Measurements from ENCODE around the gene AP1G2.
A peak's percentile ranks its signal among the peaks of the same experiment; 100 is the strongest.

AP1G2 gene

GRCh38 chr14:23568600-23569331 lies 1.2 kb upstream of the AP1G2 start:
- no peak overlapping the region for H3K9ac ChIP-seq (ENCODE audit: low read length)

GRCh38 chr14:23568021-23568599 lies 519 bp upstream of the AP1G2 start:
- no peak overlapping the region for H3K27ac ChIP-seq (ENCODE audit: low read depth, low read length)
- H3K4me1 ChIP-seq (ENCODE audit: insufficient read depth, low read length): peaks cover 6% of the 10 kb centered on the region
- H3K27me3 ChIP-seq (ENCODE audit: control insufficient read depth in 1 of 2, insufficient read depth in 2 of 2, low read length in 2 of 2): peaks cover 0 to 6% of the 10 kb centered on the region in 2 donors
- no peaks in the 10 kb centered on the region for H3K9me3 ChIP-seq (ENCODE audit: low read length)
- H3K36me3 ChIP-seq (ENCODE audit: insufficient read depth, low read length): no peaks in the 10 kb centered on the region
- H3K4me3 ChIP-seq (ENCODE audit: low read depth in 1 of 2, low read length in 2 of 2): peak overlapping the region; percentile 76 to 86
- no peak overlapping the region for H3K9ac ChIP-seq (ENCODE audit: low read length)

More at GRCh38 chr14:23568600-23569331, 1.2 kb upstream of the AP1G2 start:
- Histone ChIP-seq H3K36me3 (ENCODE audit: insufficient read depth, low read length) (no peaks in the 10 kb centered on the region), H3K4me3 (ENCODE audit: low read depth in 1 of 2, low read length in 2 of 2) (no peak overlapping the region), H3K27me3 (ENCODE audit: control insufficient read depth in 1 of 2, insufficient read depth in 2 of 2, low read length in 2 of 2) (peaks cover 0 to 6% of the 10 kb centered on the region in 2 donors), H3K9me3 (ENCODE audit: low read length) (no peaks in the 10 kb centered on the region), H3K4me1 (ENCODE audit: insufficient read depth, low read length) (peaks cover 6% of the 10 kb centered on the region), H3K27ac (ENCODE audit: low read depth, low read length) (no peak overlapping the region)

DNA sequence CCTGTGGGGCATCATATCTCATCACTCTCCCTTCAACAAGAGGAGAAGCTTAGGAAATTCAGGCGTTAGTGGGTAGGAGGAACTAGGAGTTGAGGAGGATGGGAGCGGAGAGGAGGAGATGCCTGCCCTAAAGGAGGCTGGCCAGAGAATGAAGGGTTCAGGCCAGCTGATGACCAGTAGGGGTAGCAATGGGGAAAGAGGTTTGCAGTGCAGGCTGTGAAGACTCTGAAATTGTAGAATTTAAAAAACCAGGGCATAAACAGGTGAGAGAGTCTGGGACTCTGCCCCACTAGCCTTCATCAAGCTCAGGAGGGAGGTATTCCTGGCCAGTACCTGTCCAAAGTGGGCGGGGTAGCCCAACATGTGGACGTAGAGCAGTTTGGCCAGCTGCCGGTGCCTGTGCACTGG lies 809 bp downstream of the AP1G2 start:
- Histone ChIP-seq H3K27me3 (ENCODE audit: control insufficient read depth in 1 of 2, insufficient read depth in 2 of 2, low read length in 2 of 2) (no peaks in the 10 kb centered on the region), H3K9me3 (ENCODE audit: low read length) (no peaks in the 10 kb centered on the region), H3K4me3 (ENCODE audit: low read depth in 1 of 2, low read length in 2 of 2) (peak overlapping the region; percentile 76 to 86), H3K4me1 (ENCODE audit: insufficient read depth, low read length) (peaks cover 6% of the 10 kb centered on the region), H3K27ac (ENCODE audit: low read depth, low read length) (peak overlapping the region; percentile 63), H3K9ac (ENCODE audit: low read length) (peak overlapping the region; percentile 47), H3K36me3 (ENCODE audit: insufficient read depth, low read length) (no peaks in the 10 kb centered on the region)

DNA sequence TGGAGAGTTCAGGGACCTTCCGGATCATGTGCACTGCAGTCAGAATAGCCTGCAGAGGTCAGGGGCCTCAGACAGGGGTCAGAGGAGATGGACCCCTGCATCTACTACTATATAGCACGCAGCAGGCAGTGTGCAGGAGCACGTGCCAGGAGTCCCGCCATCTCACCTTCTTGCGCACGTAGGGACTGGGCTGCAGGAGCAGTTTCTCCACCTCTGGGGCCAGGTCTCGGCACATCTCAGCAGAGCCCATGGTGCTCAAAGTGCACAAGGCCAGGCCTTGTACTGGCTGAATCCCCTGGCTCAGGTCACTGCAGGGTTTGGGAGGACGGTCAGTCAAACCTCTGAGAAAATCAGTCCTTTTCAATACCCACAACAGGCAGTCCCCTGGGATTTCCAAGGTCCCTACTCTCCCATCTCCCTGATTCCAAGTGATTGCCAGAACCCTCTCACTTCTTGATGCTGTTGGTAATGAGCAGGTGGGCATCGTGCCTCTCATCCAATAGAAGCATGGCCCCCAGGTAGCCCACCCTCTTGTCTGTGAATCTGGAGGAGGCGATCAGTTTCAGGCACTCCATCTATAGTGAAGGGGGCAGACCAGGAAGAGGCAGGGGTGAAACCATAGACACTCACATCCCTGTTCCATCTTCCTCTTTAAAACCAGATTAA lies 1.3 kb downstream of the AP1G2 start:
- no peaks in the 10 kb centered on the region for H3K27me3 ChIP-seq (ENCODE audit: control insufficient read depth in 1 of 2, insufficient read depth in 2 of 2, low read length in 2 of 2)
- no peak overlapping the region for H3K4me3 ChIP-seq (ENCODE audit: low read depth in 1 of 2, low read length in 2 of 2)
- peaks cover 6% of the 10 kb centered on the region for H3K4me1 ChIP-seq (ENCODE audit: insufficient read depth, low read length)
- H3K36me3 ChIP-seq (ENCODE audit: insufficient read depth, low read length): no peaks in the 10 kb centered on the region
- H3K9ac ChIP-seq (ENCODE audit: low read length): no peak overlapping the region
- H3K27ac ChIP-seq (ENCODE audit: low read depth, low read length): no peak overlapping the region
- no peaks in the 10 kb centered on the region for H3K9me3 ChIP-seq (ENCODE audit: low read length)

DNA sequence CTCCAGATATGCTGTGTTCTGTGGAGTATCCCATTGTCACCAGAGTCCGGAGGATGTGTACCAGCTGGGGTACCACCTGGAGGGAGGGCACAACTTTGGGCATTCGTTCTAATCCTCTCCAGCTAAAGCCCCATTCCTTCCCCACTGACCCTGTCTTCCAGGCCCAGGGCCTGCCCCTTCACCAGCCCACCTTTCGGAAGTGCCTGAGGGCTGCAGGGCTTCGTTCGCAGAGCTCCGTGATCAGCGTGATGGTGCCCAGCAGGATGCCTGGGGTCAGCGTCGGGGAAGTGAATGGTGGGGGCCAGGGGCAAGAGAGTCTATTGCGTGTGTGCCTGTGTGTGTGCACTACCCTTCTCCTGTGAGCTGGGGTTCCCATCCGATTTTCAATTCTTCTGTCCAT lies 2.0 kb downstream of the AP1G2 start:
- H3K36me3 ChIP-seq (ENCODE audit: insufficient read depth, low read length): no peaks in the 10 kb centered on the region
- H3K9ac ChIP-seq (ENCODE audit: low read length): no peak overlapping the region
- no peaks in the 10 kb centered on the region for H3K9me3 ChIP-seq (ENCODE audit: low read length)
- peaks cover 6% of the 10 kb centered on the region for H3K4me1 ChIP-seq (ENCODE audit: insufficient read depth, low read length)
- no peak overlapping the region for H3K4me3 ChIP-seq (ENCODE audit: low read depth in 1 of 2, low read length in 2 of 2)
- no peaks in the 10 kb centered on the region for H3K27me3 ChIP-seq (ENCODE audit: control insufficient read depth in 1 of 2, insufficient read depth in 2 of 2, low read length in 2 of 2)
- H3K27ac ChIP-seq (ENCODE audit: low read depth, low read length): no peak overlapping the region

DNA sequence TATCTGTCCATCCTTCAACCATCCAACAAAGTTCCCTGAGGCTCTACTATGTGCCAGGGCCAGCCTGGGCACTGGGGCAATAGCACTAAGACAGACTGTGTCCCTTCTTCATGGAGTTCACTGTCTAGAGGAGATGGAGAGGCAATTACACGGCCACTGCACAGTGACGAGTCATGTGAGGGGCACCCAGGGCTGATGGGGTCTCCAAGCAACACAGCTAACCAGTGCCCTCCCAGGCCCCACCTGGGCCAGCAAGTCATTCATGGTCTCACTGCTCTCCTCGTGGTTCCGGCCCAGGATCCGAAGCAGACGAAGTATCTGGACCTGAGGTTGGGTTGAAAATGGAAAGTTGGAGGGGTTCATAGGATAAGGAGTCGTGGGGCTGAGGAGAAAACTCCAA lies 2.7 kb downstream of the AP1G2 start:
- Histone ChIP-seq H3K4me1 (ENCODE audit: insufficient read depth, low read length) (peaks cover 6% of the 10 kb centered on the region), H3K27me3 (ENCODE audit: control insufficient read depth in 1 of 2, insufficient read depth in 2 of 2, low read length in 2 of 2) (no peaks in the 10 kb centered on the region), H3K9me3 (ENCODE audit: low read length) (no peaks in the 10 kb centered on the region), H3K9ac (ENCODE audit: low read length) (no peak overlapping the region), H3K36me3 (ENCODE audit: insufficient read depth, low read length) (peaks cover 4% of the 10 kb centered on the region), H3K27ac (ENCODE audit: low read depth, low read length) (no peak overlapping the region), H3K4me3 (ENCODE audit: low read depth in 1 of 2, low read length in 2 of 2) (no peak overlapping the region)

GRCh38 chr14:23564181-23564812 lies 3.3 kb downstream of the AP1G2 start:
- Histone ChIP-seq H3K36me3 (ENCODE audit: insufficient read depth, low read length) (peaks cover 10% of the 10 kb centered on the region), H3K9me3 (ENCODE audit: low read length) (no peaks in the 10 kb centered on the region), H3K27ac (ENCODE audit: low read depth, low read length) (no peak overlapping the region), H3K27me3 (ENCODE audit: control insufficient read depth in 1 of 2, insufficient read depth in 2 of 2, low read length in 2 of 2) (no peaks in the 10 kb centered on the region), H3K9ac (ENCODE audit: low read length) (no peak overlapping the region), H3K4me1 (ENCODE audit: insufficient read depth, low read length) (peaks cover 6% of the 10 kb centered on the region), H3K4me3 (ENCODE audit: low read depth in 1 of 2, low read length in 2 of 2) (no peak overlapping the region)

- H3K9ac ChIP-seq (ENCODE audit: low read length): no peak overlapping the region
- H3K27ac ChIP-seq (ENCODE audit: low read depth, low read length): no peak overlapping the region
- H3K4me3 ChIP-seq (ENCODE audit: low read depth in 1 of 2, low read length in 2 of 2): no peak overlapping the region
- no peaks in the 10 kb centered on the region for H3K27me3 ChIP-seq (ENCODE audit: control insufficient read depth in 1 of 2, insufficient read depth in 2 of 2, low read length in 2 of 2)
- H3K9me3 ChIP-seq (ENCODE audit: low read length): no peaks in the 10 kb centered on the region
- peaks cover 6% of the 10 kb centered on the region for H3K4me1 ChIP-seq (ENCODE audit: insufficient read depth, low read length)
- peaks cover 17% of the 10 kb centered on the region for H3K36me3 ChIP-seq (ENCODE audit: insufficient read depth, low read length)
Observed at GRCh38 chr14:23563473-23564180, 4.0 kb downstream of the AP1G2 start.

- H3K27me3 ChIP-seq (ENCODE audit: control insufficient read depth in 1 of 2, insufficient read depth in 2 of 2, low read length in 2 of 2): no peaks in the 10 kb centered on the region
- H3K9ac ChIP-seq (ENCODE audit: low read length): no peak overlapping the region
- peaks cover 8% of the 10 kb centered on the region for H3K4me1 ChIP-seq (ENCODE audit: insufficient read depth, low read length)
- no peak overlapping the region for H3K4me3 ChIP-seq (ENCODE audit: low read depth in 1 of 2, low read length in 2 of 2)
- H3K27ac ChIP-seq (ENCODE audit: low read depth, low read length): no peak overlapping the region
- no peaks in the 10 kb centered on the region for H3K9me3 ChIP-seq (ENCODE audit: low read length)
- H3K36me3 ChIP-seq (ENCODE audit: insufficient read depth, low read length): peaks cover 19% of the 10 kb centered on the region
Observed at GRCh38 chr14:23562822-23563472, 4.6 kb downstream of the AP1G2 start.

DNA sequence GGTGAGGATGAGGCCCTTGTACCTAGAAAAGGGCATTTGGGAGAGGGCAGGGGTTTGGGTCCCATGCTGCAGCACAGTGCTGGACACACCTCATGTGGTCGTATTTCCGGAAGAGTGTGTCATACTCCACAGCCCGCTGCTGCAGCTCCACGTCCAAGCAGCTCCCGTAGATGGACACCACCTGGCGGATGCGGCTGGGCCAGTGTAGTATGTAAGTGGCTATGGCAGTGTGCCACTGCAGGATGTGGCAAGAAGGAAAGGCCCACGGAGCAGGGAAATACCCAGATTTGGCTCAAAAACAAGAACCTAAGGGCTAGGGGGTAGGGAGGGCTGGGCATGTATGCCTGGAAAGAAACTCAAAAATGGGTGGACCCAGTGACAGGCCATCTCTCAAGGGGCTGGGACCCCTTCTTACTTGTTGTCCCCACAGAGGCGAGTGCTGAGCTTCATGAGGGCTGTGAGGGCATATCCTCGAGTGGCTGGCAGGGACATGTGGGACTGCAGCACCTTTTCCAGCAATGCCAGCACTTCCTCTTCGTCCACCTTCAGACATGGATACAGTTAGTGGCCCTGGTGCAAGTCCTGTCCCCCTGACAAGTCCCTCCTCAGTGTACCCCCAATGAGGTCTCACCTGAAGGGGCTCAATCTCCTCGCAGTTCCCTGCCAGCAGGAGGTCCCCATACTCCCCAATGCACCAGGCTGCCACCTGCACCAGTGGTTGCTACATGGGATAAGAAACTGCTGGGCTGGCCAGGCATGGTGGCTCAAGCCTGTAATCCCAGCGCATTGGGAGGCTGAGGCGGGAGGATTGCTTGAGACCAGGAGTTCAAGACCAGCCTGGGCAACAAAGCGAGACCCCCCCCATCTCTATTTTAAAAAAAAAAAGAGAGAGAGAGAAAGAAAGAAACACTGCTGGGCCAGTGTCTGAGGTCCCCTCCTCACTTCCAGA lies 5.4 kb downstream of the AP1G2 start:
- H3K27me3 ChIP-seq (ENCODE audit: control insufficient read depth in 1 of 2, insufficient read depth in 2 of 2, low read length in 2 of 2): no peaks in the 10 kb centered on the region
- peaks cover 19% of the 10 kb centered on the region for H3K36me3 ChIP-seq (ENCODE audit: insufficient read depth, low read length)
- H3K9ac ChIP-seq (ENCODE audit: low read length): no peak overlapping the region
- H3K9me3 ChIP-seq (ENCODE audit: low read length): no peaks in the 10 kb centered on the region
- no peak overlapping the region for H3K4me3 ChIP-seq (ENCODE audit: low read depth in 1 of 2, low read length in 2 of 2)
- H3K4me1 ChIP-seq (ENCODE audit: insufficient read depth, low read length): peaks cover 16% of the 10 kb centered on the region
- H3K27ac ChIP-seq (ENCODE audit: low read depth, low read length): no peak overlapping the region
